Stimulated activated CD8-positive, alpha-beta memory T cell treated with anti-CD3 and anti-CD28 coated beads, Interleukin-15, amount 100 ng/mL, for 24 hours (primary cell): Measurements from ENCODE around the gene SGCD.

Experiments used
- DNase-seq: peaks from one replicate; pipeline ENCODE4 v3.0.0-alpha.2; 2020; ENCODE audit warnings: low read depth

The SGCD gene

DNA sequence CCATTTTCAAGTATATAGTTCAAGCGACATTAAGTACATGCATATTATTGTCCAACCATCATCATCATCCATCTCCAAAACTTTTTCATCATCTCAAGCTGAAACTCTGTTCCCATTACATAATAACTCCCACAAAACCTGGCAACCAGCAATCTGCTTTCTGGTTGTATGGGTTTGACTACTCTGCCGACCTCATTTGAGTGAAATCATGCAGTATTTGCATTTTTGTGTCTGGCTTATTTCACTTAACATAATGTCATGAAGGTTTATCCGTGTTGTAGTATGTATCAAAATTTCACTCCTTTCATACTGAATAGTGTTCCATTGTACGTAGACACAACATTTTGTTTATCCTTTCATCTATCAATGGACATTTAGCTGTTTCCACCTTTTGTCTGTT is 74.8 kb downstream of the SGCD start:
- no peak for DNase-seq

DNA sequence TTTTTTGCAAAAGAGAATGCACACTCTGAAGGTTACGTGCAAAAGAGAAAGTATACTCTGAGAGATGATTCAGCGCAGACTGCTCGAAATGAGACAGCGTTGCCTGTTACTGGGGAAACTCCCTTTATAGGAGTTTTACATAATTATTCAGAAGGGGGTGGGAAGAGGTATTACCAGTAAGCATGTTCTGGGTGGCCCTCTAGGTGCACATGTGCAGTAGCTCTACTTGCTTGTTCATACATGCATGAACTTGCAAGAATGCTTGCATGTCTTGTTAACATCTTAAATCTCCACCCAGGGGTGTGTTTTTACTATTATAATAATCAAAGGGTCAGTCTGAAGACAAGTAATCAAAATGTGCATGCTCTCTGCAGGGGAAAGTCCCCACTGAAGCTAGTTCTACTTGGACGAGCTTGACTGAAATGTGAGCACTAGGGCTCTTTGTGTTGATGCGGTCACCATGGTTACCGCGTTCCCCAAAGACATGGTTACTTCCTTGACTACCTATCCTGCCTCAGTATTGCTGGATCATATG is 75.5 kb downstream of the SGCD start:
- DNase-seq = no peak

- DNase-seq = no peak
These were observed 79.0 kb downstream of the SGCD start for GRCh38 chr5:156405988-156406387.

GRCh38 chr5:156407251-156407650 is 80.3 kb downstream of the SGCD start:
- DNase-seq = no peak

- no peak for DNase-seq
These were observed 82.9 kb downstream of the SGCD start for GRCh38 chr5:156409834-156410233.

DNA sequence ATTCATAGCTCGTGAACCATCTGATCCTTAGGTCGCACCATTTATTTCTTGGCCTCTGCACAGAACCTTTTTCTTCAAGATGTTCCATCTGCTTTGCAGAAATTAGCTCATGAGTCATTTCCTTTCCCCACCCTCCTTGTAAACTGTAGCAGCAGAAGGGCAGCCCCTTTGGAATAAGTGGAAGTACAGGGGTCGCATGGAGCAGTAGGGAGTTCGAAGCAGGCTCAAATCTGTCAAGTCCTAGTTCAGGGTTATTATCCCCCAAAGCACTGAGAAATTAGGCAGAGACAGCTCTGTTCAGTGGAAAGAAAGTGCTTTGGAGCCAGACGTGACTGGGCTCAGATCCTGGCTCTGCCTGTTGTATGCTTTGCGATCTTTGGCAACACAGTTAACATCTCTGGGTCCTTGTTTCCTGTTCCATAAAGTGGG is 84.2 kb downstream of the SGCD start:
- DNase-seq = no peak

- no peak for DNase-seq
These were observed 85.0 kb downstream of the SGCD start for GRCh38 chr5:156411957-156412356.

GRCh38 chr5:156414391-156414790 is 87.4 kb downstream of the SGCD start:
- DNase-seq = no peak

- DNase-seq = no peak
These were observed 92.7 kb downstream of the SGCD start for GRCh38 chr5:156419661-156420060.

DNA sequence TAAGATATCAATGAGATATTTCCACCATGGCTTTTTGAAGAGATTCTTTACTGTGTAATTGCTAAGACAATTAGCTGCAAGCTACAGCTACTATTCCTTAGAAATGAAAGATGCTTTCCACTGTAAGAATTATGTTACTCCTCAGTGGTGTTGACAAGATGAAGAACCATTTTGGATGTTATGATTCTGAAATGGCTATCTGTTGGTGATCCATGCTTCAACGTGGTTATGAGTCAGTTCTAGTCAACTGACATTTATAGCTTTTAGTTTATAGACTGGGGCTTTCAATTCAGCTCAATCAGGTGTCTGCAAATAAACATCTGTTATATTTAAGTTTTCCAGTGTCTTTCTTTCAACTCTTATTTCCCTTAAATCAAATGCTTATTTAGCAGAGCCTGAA is 93.7 kb downstream of the SGCD start:
- DNase-seq = no peak

- DNase-seq = no peak
These were observed 94.8 kb downstream of the SGCD start for GRCh38 chr5:156421798-156422197.

- no peak for DNase-seq
These were observed 96.6 kb downstream of the SGCD start for GRCh38 chr5:156423597-156423996.

- DNase-seq = no peak
These were observed 100.4 kb downstream of the SGCD start for GRCh38 chr5:156427315-156427714.

DNA sequence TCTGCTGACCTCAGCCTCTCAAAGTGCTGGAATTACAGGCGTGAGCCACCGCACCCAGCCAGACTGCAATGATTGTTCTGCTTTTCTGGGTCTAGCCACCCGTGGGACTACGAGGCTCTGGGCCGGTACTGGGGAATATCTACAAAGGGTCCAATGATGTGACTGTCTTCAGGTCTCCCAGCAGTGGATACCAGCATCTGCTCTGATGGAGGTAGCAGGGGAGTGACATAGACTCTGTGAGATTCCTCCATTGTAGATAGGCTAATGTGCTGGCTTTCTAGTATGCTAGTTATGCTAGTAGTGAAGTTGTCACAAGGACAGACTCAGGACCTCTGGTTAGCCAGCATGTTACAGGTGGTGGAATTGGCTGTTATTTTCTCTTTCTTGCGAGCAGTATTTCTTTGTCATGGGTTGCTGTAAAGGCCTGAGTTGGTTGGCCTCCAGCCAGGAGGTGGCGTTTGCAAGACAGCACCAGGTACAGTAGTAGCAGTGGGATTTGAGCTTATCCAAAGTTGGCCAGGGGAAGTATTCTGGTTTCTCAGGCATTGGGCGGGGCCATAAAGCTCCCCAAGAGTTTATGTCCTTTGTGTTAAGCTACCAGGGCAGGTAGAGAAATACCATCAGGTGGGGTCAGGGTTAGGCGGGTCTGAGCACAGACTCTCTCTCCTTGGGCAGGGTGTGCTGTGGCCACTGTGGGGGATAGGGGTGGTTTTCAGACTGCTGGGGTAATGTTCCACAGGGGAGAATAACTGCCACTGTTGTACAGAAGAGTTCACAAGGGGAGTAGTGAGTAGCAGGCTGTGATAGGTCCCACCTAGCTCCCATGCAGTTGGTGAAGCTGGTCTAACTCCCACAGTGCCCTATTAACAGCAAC is 105.2 kb downstream of the SGCD start:
- DNase-seq = no peak

GRCh38 chr5:156432830-156433105 is 105.8 kb downstream of the SGCD start:
- no peak for DNase-seq

- DNase-seq = no peak
These were observed 107.5 kb downstream of the SGCD start for GRCh38 chr5:156434471-156434870.

DNA sequence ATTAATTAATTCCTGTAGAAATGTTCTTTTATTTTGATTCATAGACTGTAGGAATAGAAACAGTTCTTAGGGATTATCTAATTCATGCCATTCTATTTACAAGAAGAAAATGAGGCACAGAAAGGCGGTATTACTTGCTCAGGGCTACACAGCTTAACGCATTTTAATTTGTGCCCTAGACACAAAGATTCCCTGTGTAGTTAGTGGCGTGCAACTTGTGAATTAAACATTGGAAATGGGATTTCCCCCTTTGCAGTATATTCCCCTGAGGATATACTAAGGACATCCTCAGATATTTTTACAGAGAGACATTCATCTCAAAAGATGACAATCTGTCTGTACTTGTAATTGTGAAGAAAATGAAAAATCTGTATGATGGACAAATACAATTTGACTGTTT is 108.1 kb downstream of the SGCD start:
- DNase-seq = no peak

GRCh38 chr5:156438076-156438475 is 111.1 kb downstream of the SGCD start:
- DNase-seq = no peak

GRCh38 chr5:156444753-156445291 is 117.9 kb downstream of the SGCD start:
- no peak for DNase-seq

- DNase-seq = no peak
These were observed 119.6 kb downstream of the SGCD start for GRCh38 chr5:156446526-156446925.

DNA sequence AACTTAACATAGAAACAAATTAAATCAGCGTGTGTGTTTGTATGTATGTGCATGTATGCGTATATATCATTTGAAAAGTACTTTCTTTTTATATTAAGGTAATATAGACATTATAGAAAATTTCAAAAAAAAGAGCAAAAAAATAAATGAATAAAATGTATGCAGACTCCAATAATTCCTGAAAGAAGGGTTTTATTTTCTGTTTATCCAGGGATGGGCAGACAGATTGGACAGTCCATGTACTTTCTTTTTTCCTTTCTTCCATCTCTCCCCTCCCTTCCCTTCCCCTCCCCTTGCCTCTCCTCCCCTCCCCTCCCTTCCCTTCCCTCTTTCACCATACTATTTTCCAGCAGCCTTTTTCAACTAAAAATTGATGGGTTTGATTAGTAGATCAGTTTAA is 123.8 kb downstream of the SGCD start:
- no peak for DNase-seq

GRCh38 chr5:156451505-156451904 is 124.5 kb downstream of the SGCD start:
- DNase-seq = no peak

- no peak for DNase-seq
These were observed 129.9 kb downstream of the SGCD start for GRCh38 chr5:156456857-156457256.
